ENCODE results near the gene ADAMTSL5.

GRCh38 chr19:1467490-1468273 lies 45.1 kb downstream of the ADAMTSL5 start:
- TF ChIP-seq, protein P1, sequence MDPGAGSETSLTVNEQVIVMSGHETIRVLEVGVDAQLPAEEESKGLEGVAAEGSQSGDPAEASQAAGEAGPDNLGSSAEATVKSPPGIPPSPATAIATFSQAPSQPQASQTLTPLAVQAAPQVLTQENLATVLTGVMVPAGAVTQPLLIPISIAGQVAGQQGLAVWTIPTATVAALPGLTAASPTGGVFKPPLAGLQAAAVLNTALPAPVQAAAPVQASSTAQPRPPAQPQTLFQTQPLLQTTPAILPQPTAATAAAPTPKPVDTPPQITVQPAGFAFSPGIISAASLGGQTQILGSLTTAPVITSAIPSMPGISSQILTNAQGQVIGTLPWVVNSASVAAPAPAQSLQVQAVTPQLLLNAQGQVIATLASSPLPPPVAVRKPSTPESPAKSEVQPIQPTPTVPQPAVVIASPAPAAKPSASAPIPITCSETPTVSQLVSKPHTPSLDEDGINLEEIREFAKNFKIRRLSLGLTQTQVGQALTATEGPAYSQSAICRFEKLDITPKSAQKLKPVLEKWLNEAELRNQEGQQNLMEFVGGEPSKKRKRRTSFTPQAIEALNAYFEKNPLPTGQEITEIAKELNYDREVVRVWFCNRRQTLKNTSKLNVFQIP (CRISPR knock-in tag; IDR thresholded peaks at IDR 0.05; ENCODE audit: borderline replicate concordance, low read depth), result no peak
- no peak for TF ChIP-seq ARNTL (CRISPR knock-in tag; IDR thresholded peaks at IDR 0.05; ENCODE audit: borderline replicate concordance, low read depth)
- TF ChIP-seq ZNF565 (CRISPR knock-in tag; conservative IDR thresholded peaks at IDR 0.05; ENCODE audit: low read depth), result no peak
- TF ChIP-seq TCF4 (CRISPR knock-in tag; IDR thresholded peaks at IDR 0.05; ENCODE audit: borderline replicate concordance), result no peak
- TF ChIP-seq PPARA (CRISPR knock-in tag; IDR thresholded peaks at IDR 0.05; ENCODE audit: borderline replicate concordance), result no peak
- TF ChIP-seq RARB (CRISPR knock-in tag; IDR thresholded peaks at IDR 0.05), result no peak
- TF ChIP-seq BACH2 (CRISPR knock-in tag; IDR thresholded peaks at IDR 0.05; ENCODE audit: borderline replicate concordance), result no peak
- TF ChIP-seq SNAI2 (CRISPR knock-in tag; IDR thresholded peaks at IDR 0.05), result no peak
- TF ChIP-seq, protein P2, sequence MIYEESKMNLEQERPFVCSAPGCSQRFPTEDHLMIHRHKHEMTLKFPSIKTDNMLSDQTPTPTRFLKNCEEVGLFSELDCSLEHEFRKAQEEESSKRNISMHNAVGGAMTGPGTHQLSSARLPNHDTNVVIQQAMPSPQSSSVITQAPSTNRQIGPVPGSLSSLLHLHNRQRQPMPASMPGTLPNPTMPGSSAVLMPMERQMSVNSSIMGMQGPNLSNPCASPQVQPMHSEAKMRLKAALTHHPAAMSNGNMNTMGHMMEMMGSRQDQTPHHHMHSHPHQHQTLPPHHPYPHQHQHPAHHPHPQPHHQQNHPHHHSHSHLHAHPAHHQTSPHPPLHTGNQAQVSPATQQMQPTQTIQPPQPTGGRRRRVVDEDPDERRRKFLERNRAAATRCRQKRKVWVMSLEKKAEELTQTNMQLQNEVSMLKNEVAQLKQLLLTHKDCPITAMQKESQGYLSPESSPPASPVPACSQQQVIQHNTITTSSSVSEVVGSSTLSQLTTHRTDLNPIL (CRISPR knock-in tag; IDR thresholded peaks at IDR 0.05; ENCODE audit: low read depth), result no peak
